Measurements from ENCODE around the gene PPP1R37. TPM values are rescaled to one million over a fixed set of nuclear protein-coding genes. Genes with fewer than 3 reads are reported as not detected.

PPP1R37 gene
- polyA plus RNA-seq, 12 donors: 15.0 to 43.3 (median 20.3) TPM; not detected in 1

- DNase-seq: no peak
These were observed 24.9 kb upstream of the PPP1R37 start for GRCh38 chr19:45068041-45068440.

DNA sequence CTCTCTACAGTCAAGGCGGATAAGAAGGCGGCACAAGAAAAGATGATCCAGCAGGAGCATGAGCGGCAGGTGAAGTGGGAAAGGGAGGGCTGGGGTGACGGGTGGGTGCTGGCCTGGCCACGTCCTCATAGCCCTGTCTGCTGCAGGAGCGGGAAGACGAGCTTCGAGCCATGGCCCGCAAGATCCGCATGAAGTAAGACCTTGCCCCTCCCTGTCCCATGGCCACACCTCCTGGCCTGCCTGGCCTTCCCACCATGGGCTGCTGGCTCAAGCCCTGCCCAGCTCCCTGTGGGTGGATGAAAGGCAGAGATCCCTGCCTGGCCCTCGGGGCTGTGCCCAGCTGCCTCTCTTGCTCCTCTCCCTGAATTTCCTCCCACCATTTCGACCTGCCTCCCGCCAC lies 23.9 kb upstream of the PPP1R37 start:
- DNase-seq: no peak

GRCh38 chr19:45070214-45070613 lies 22.8 kb upstream of the PPP1R37 start:
- no peak for DNase-seq

DNA sequence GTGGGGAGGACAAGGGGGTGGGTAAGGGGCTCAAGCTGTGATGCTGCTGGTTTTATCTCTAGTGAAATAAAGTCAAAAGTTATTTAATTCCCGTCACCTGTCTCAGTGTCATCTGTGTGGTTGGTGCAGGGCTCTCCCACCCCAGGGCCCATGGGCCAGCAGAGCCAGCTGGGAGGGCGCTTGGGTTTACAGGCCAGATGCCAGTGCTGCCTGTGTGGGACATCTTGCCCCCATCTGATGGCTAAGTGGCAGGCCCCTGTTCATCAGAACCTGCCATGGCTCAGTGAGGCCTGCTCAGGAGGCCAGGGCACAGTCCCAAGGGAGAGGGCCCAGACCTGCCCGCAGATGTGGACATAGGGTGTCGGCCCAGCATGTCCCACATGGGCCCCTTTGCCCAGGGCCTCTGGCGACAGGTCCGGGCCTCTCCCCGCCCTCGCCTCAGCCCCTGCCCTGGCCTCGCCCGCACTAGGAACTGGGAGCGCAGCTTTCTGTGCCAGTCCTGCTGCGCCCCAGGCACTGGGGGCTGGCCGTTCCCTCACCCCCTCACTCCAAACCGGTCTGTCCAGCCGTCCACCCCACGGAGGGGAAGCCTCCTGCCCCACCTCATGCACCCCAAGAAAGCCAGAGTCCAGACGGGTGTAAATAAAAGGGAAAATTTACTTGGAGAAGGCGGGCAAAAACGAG lies 22.0 kb upstream of the PPP1R37 start:
- DNase-seq: no peak

GRCh38 chr19:45071545-45071938 lies 21.4 kb upstream of the PPP1R37 start:
- no peak for DNase-seq

GRCh38 chr19:45071969-45072790 lies 20.8 kb upstream of the PPP1R37 start:
- no peak for DNase-seq

DNA sequence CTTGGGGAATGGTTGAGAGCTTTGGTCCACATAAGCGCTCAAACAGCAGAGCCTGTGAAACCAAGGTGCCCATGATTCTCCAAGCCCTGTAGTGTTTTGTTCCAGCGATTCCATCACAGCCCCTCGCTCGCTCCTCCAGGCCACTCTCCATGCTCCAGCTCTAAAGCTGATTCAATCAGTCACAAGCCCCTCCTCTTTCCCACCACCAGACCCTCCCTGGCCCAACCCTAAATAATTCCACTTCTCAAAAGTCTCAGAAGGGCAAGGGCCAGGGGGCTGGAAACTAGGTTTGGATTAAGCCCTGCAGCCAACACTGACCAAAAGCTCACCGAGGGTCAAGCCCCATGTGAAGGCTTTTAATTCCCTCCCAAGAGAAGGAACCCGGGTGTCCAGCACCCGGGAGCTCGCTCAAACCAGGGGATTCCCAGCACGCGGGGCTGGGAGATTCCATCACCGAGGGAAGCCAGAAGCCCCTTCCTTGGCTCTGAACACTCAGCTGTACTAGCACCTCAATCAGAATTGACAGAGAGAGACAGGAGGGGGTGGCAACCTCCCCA lies 18.2 kb upstream of the PPP1R37 start:
- DNase-seq: no peak

GRCh38 chr19:45075301-45076028 lies 17.5 kb upstream of the PPP1R37 start:
- no peak for DNase-seq

GRCh38 chr19:45076029-45076850 lies 16.7 kb upstream of the PPP1R37 start, which contains the start of gene ZNF296:
TSS of gene ZNF296 (minus strand) at chr19:45076478. CDS start at chr19:45076373, 105 bp downstream.
- no peak for DNase-seq

DNA sequence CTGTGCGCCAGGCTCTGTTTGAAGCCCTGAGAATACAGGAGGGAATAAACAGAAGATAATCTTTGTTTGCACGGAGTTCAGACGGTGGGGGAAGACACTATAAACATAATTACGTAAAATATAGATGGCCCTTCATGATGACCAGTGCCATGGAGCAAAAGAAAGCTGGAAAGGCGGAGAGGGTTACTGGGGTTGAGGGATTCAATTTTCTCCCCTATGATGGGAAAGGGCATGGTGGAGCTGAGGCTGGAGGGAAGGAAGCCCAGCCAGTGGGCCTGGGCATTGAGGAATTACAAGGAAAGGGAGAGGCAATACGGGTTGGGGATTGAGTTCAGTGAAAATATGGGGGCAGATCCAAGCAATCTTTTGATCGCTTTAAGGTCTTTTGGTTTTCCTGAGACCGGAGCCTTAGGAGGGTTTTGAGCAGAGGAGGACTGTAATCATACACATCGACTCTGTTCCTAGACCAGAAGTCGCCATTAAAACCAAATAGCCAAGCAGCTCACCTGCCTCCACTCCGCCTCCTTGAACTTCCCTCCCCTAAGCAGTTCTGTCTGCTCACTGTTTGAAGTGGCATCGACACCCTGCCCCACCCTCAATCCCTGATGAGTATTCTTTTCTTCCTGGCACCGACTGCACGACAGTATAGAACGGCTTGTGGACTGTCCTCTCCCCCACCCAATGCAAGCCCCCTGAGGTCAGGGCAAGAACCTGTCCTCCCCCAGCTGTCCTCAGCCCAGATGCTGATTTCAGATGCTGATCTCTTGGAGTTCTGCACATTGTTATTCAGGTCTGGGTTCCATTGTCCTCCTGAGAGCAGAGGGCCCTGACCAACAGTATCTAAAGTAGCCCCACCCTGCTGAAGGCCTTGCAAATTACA lies 15.9 kb upstream of the PPP1R37 start:
- no peak for DNase-seq

GRCh38 chr19:45078390-45079062 lies 14.5 kb upstream of the PPP1R37 start:
- DNase-seq: no peak

- peak; percentile 66 for DNase-seq
These were observed 13.7 kb upstream of the PPP1R37 start, which contains the start of gene GEMIN7 for GRCh38 chr19:45079063-45079910. TSS of gene GEMIN7 (plus strand) at chr19:45079260. CDS start at chr19:45090115, 10,855 bp downstream.

DNA sequence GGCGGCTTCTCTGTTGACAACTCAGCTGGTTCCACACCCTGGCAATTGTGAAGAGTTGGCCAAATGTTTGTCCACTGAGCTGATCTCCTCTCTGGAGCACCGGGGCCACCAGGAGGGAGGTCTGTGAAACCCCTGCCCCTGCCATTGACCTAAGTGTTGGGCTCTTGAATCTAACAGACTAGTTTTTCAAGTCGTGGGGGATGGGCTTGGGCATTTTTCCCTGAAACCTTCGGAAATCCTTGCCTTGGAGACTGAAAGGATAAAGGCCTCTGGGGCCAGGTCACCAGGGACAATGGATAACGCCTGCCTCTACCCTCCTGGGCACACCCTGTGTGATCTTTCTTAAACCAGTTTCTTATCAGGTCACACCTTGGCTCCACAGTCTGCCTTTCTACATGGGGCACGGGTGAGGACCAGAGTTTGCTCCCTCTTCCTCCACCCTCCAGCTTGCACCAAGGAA lies 13.0 kb upstream of the PPP1R37 start:
- no peak for DNase-seq

- no peak for DNase-seq
These were observed 10.8 kb upstream of the PPP1R37 start for GRCh38 chr19:45082170-45082569.

GRCh38 chr19:45086480-45086879 lies 6.5 kb upstream of the PPP1R37 start:
- DNase-seq: no peak

GRCh38 chr19:45087531-45087930 lies 5.4 kb upstream of the PPP1R37 start:
- DNase-seq: no peak

DNA sequence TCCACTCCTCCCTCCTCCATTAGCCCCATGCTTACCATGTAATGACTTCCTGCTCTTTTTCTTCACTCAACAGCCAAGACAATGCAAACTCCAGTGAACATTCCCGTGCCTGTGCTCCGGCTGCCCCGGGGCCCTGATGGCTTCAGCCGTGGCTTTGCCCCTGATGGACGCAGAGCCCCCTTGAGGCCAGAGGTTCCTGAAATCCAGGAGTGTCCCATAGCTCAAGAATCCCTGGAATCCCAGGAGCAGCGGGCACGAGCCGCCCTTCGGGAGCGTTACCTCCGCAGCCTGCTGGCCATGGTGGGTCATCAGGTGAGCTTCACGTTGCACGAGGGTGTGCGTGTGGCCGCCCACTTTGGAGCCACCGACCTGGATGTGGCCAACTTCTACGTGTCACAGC lies 2.9 kb upstream of the PPP1R37 start:
- no peak for DNase-seq

- no peak for DNase-seq
These were observed 2.4 kb upstream of the PPP1R37 start for GRCh38 chr19:45090606-45091005.

All from muscle of arm (tissue), 12 donors.